ENCODE results near the gene HADHB.
"Not testable (repeated sequence)": the region's sequence is repeated elsewhere in the genome, so short reads cannot be mapped to it uniquely, and the experiment has no call there.

The HADHB gene

DNA sequence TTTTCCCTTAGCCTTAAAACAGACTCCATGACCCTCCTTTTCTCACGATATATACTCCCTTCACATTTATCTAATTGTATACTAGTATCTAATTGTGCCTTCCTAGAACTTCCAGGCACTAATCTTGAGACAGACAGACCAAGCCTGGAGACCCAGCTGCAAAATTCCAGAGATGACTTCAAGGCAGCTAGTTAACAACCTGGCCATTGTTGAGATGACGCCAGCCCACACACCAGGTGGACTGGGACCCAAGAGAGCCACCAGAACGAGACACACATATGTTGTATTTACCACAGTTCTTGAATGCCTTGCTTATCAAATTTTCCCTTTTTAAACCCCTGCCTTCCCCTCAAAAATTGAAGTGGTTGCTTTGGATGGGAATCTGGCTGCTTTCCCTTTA is 52.3 kb downstream of the HADHB start:
- no peak for DNase-seq (ENCODE audit: low read depth in 2 of 2)

DNA sequence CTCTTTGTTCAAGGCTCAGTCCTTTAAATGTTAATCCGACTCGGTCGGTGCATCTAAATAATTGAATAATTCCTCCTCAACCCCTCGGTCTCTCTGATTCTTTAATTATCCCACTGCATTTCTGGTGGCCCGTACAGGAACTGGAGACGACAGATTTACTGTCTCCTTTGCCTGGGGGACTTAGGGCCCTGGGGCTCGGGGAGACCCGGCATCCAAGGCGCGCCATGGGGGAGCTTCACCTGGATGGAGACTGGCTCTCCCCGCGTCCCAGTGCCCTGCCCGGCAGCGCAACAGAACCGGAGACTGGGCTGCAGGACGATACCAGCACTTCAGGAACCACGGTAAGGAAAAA is 53.5 kb downstream of the HADHB start:
- DNase-seq (ENCODE audit: low read depth in 2 of 2) = no peak

DNA sequence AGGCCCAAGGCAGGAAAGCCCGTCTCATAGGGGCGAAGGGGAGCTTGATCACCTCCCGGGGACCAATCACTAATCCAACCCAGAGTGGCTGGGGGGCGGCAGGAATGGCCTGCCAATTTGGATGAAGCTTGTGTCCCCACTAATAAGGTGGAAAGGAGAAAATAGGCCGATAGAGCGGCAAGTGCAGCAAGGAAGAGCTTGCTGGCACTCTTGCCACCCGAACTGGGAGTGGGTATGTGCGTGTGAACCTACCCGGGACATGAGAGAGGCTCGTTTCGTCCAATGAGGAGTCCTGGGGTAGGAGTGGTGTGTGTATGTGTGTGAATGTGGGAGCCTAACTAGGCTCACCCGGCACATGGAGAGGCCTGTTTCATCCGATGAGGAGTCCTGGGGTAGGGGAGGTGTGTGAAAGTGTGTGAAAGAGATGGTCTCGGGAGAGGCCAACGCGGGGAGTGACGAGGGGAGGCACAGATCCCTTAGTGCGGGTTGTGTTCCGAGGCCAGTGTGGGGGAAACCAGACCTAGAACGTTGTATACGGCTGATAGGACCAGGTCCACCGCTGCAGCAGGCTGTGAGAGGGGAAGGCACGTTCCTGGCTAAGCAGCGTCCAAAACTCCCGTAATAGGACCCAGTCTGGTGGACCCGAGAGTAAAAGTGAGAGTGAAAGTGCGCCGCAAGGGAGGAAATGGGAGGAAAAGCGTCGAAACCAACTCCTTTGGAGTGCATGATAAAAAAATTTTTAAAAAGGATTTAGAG is 54.1 kb downstream of the HADHB start:
- DNase-seq (ENCODE audit: low read depth in 2 of 2) = peak; percentile 15 to 18

DNA sequence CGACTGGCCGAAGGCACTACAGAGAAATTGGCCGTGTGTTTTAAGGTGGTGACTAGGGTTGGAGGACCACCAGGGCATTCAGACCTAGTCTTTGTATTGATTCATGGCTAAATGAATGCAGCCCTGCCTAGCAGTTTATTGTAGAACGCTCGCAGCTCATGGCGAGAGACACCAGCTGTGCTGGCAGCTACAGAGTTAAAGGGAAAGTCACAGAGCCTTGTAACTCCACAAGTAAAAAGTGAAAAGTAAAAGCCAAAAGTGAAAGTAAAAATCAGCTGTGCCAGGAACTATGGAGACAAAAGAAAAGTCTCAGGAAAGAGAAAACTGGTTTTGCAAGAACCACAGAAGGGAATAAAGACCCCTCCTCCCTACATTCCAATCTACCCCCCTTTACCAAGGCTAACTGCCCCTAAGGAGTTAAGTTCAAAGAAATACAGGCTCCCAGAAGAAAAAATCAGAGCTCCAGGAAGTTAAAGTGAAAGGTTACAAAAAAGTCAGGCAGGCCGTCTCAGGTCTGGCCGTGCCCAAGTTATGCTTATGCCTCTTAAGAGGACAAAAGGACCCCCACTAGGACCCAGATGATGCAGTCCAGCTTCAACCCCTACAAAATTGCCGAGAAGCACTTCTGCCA is 54.8 kb downstream of the HADHB start:
- peak; percentile 24 to 32 for DNase-seq (ENCODE audit: low read depth in 2 of 2)

DNA sequence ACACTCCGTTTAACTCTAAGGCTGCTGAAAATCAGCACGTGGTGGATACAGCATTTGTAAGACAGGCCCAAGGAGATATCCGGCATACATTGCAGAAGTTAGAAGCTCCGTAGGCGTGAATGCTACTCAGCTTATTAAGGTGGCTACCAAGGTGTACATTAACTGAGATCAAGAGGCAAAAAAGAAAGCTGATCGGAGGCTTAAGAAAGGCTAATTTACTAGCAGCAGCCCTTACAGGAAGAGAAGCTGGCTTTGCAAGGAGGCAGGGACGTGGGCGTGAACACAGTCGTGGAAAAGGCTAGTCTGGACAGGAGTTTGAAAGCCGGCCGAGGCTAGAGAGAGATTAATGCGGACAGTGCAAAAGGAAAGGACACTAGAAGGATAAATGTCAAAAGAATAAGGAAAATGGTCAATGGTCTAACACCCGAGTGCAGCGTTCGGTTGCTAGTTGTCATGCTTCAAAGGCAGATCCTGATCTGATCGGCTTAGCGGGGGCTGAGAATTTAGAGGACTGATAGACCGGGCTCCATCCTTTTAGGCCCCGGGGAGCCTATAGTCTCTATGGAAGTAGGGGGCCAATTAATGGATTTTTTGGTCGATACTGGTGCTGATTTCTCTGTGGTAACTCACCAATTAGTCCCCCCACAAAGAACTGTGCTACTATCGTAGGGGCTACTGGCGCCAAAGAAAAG is 55.6 kb downstream of the HADHB start:
- DNase-seq (ENCODE audit: low read depth in 2 of 2) = peak in 1 of 2 experiments; percentile 3

- no peak for DNase-seq (ENCODE audit: low read depth in 2 of 2)
These were observed 58.1 kb downstream of the HADHB start for GRCh38 chr2:26302846-26303245.

DNA sequence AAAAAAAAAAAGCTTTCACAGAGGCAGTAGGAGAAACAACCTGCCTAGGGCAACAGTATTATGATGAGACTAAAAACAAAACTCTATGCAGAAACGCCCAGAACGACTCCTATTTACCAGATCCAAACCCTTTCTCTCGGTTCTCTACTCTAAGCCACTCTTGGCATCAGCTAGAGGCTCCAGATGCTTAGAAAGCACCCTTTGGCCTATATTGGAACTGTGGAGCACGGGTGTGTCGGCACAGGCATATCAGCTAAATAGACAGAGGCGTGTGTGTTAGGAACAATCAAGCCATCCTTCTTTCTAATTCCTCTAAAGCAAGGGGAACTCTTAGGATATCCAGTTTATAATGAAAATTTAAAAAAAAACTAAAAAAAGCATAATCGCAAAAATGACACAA is 60.4 kb downstream of the HADHB start:
- not testable (repeated sequence) for DNase-seq (ENCODE audit: low read depth in 2 of 2)

DNA sequence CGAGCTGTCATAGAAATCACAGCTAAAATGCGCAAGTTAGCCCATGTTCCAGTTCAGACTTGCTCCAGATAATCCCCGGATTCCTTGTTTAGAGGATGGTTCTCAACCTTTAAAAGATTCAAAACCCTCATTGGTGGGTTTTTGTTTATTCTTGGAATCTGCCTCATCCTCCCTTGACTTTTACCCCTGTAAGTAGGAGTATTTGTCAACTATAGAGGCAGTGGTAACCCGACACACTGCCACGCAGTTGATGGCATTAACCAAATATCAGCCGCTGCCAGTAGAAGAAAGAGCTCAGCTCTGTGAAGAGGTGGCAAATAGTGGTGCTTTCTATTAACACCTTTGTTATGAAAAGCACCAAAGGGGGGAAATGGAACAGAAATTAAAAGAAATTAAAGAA is 60.8 kb downstream of the HADHB start:
- DNase-seq (ENCODE audit: low read depth in 2 of 2) = no peak

DNA sequence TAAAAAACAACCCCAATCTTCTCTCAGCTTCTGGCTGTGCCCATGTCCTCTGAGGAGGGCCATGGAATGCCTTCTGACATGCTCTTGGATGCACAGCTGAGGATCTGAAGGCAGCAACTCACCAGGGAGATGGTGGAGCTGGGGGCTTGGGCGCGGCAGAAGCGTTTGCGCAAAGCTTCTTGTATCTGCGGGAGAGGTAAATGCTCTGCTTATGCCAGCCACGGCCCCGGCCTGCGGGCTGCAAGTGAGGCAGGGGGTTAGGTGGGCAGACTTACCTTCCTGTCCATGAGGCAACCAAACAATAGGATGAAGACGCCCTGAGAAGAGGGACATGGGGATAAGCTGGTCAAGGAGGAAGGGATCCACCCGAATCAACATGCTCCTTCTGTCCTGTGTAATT is 65.2 kb downstream of the HADHB start:
- no peak for DNase-seq (ENCODE audit: low read depth in 2 of 2)

GRCh38 chr2:26312471-26312870 is 67.7 kb downstream of the HADHB start:
- no peak for DNase-seq (ENCODE audit: low read depth in 2 of 2)

DNA sequence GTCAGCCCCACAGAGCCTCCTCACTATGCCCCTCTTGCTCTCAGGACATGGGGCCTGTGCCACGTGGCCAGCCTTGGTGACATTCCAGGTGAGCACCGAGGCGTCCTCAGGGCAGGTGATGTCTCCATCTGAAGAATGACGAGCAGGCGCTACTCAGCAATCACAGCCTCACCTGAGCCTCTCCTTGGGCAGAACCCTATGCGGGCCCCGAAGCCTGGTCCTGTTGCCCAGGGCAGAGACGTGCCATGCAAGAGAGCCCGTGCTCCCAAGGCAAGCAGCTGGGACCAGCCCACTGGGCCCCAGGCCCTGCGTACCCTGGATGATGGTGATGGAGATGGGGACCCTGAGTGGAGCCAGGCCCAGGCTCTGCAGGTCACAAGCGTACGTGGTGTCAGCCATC is 68.7 kb downstream of the HADHB start:
- DNase-seq (ENCODE audit: low read depth in 2 of 2) = no peak

DNA sequence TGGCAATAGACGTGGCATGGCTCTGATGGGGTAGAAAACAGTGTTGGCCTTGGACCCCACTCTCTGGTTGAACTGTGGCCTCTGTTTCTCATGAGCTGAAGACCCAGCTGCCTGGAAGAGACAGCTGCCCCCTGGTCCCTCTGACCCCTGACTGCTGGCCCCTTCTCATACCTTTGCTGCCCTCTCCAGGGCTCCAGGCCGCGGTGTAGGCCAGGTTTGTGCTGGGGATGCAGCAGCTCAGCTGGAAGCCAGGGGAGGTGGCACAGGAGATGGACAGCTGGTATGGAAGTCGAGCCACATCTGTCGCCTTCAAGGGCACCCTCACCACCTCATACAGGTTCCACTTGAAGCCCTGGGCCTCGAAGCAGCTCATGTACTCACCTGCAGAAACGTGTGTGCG is 69.5 kb downstream of the HADHB start:
- DNase-seq (ENCODE audit: low read depth in 2 of 2) = no peak

- DNase-seq (ENCODE audit: low read depth in 2 of 2) = no peak
These were observed 71.3 kb downstream of the HADHB start for GRCh38 chr2:26316041-26316440.

GRCh38 chr2:26316845-26317244 is 72.1 kb downstream of the HADHB start:
- no peak for DNase-seq (ENCODE audit: low read depth in 2 of 2)

GRCh38 chr2:26317377-26318105 is 72.8 kb downstream of the HADHB start:
- DNase-seq (ENCODE audit: low read depth in 2 of 2) = no peak

- DNase-seq (ENCODE audit: low read depth in 2 of 2) = no peak
These were observed 74.2 kb downstream of the HADHB start for GRCh38 chr2:26318950-26319349.

GRCh38 chr2:26324479-26324878 is 79.7 kb downstream of the HADHB start:
- DNase-seq (ENCODE audit: low read depth in 2 of 2) = not testable (repeated sequence)

GRCh38 chr2:26324903-26325302 is 80.2 kb downstream of the HADHB start:
- DNase-seq (ENCODE audit: low read depth in 2 of 2) = no peak

- no peak for DNase-seq (ENCODE audit: low read depth in 2 of 2)
These were observed 81.1 kb downstream of the HADHB start for GRCh38 chr2:26325851-26326250.

DNA sequence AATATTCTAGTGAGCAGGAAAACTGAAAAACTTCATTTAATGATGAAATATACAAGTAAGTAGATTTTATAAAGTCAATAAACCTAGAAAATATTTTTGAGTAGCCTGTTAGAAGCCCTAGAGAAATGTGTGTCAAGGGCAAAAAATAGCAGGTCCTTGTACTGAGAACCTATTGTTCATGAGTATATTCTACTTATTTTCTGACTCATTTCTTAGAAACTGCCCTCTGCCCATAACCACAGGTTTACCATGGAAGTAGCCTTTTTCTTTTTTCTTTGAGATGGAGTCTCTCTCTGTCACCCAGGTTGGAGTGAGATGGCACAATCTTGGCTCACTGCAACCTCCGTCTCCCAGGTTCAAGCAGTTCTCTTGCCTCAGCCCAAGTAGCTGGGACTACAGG is 81.8 kb downstream of the HADHB start:
- DNase-seq (ENCODE audit: low read depth in 2 of 2) = no peak

DNA sequence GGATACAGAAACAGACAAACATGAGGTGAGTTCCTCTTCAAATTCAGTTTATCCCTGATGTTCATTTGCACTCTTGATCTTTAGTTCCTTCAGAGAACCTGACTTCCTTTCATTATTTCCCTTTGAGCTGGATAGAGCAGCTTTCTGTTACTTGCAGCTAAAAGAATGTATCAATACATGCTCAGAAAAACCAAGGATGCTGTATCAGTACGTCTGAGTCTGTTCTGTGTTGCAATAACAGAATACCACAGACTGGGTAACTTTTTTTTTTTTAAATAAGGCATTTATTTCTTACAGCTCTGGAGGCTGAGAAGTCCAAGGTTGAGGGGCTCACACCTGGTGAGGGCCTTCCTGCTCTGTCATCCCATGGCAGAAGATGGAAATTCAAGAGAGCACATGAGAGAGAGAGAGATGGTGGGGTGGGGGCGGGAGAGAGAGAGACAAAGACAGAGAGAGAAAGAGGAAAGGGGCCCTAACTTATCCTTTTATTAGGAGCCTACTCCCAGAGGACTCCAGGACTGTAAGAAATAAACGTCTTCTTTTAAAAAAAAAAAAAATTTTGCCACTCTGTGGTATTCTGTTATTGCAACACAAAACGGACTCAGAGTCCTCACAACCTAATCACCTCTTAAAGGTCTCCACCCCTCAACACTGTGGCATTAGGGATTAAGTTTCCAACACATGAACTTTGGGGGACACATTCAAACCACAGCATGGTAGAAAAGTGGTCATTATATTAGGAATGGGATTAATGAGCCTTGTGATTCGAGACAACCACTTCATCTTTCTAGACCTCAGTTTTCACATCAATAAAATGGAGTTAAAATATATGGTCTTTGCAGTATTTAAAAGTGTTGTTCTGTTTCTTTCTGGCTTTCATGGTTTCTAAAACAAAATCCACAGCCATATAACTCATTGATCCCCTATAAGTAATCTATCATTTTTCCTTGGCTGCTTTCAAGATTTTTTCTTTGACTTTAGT is 82.8 kb downstream of the HADHB start:
- no peak for DNase-seq (ENCODE audit: low read depth in 2 of 2)

Data from fibroblast of skin of left quadriceps (primary cell).